Nephron progenitor cell (in vitro differentiated cells): ENCODE data around the gene IGHMBP2.

Experiments used
- DNase-seq: peaks from one replicate; pipeline ENCODE4 v3.0.0; 2021
- H3K27ac Mint-ChIP-seq: 2 replicates; pipeline ENCODE4 v1.8.0; 2021; ENCODE audit warnings: mild to moderate bottlenecking, moderate library complexity, mixed read lengths
- H3K27me3 Mint-ChIP-seq: 2 replicates; pipeline ENCODE4 v1.8.0; 2021; ENCODE audit warnings: mild to moderate bottlenecking, low read depth, mixed read lengths; ENCODE audit not compliant: poor library complexity
- H3K36me3 Mint-ChIP-seq: 2 replicates; pipeline ENCODE4 v1.8.0; 2021; ENCODE audit warnings: low read depth, mixed read lengths
- H3K4me1 Mint-ChIP-seq: 2 replicates; pipeline ENCODE4 v1.8.0; 2021; ENCODE audit warnings: mixed read lengths
- H3K4me3 Mint-ChIP-seq: 2 replicates; pipeline ENCODE4 v1.8.0; 2021; ENCODE audit warnings: mild to moderate bottlenecking, moderate library complexity, mixed read lengths
- H3K9me3 Mint-ChIP-seq: 2 replicates; pipeline ENCODE4 v1.8.0; 2021; ENCODE audit warnings: mild to moderate bottlenecking, moderate library complexity, mixed read lengths
- TF ChIP-seq, protein P1 (sequence below): fragments of 200-600 bp; sonication (generic); IDR thresholded peaks from 2 replicates; pipeline ENCODE4 v1.5.0; 2021; ENCODE audit warnings: antibody characterized with exemption

The IGHMBP2 gene

DNA sequence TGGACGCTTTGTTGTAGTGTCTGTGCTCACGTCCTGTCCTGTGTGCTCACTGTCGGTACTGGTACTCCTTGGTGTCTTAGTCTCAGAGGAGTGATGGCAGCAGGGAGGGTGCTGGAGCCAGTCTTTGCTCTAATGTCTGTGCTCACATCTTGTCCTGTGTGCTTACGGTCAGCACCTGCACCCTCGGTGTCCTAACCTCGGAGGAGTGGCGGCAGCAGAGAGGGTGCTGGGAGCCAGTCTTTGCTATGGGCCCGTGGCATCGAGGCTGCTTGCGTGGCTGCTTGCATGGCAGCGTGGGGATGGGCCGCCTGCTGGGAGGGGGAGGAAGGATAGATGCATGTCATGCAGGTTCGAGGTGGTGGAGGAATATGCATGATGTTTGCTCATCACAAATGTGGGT, 12.7 kb downstream of the IGHMBP2 start:
- Mint-ChIP-seq H3K4me3 (no peak overlapping the region), H3K27me3 (no peaks in the 10 kb centered on the region), H3K9me3 (no peaks in the 10 kb centered on the region), H3K4me1 (no peaks in the 10 kb centered on the region), H3K27ac (no peak overlapping the region), H3K36me3 (peaks cover 65% of the 10 kb centered on the region)
- no peak for DNase-seq
- TF ChIP-seq, protein P1, sequence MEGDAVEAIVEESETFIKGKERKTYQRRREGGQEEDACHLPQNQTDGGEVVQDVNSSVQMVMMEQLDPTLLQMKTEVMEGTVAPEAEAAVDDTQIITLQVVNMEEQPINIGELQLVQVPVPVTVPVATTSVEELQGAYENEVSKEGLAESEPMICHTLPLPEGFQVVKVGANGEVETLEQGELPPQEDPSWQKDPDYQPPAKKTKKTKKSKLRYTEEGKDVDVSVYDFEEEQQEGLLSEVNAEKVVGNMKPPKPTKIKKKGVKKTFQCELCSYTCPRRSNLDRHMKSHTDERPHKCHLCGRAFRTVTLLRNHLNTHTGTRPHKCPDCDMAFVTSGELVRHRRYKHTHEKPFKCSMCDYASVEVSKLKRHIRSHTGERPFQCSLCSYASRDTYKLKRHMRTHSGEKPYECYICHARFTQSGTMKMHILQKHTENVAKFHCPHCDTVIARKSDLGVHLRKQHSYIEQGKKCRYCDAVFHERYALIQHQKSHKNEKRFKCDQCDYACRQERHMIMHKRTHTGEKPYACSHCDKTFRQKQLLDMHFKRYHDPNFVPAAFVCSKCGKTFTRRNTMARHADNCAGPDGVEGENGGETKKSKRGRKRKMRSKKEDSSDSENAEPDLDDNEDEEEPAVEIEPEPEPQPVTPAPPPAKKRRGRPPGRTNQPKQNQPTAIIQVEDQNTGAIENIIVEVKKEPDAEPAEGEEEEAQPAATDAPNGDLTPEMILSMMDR, result no peak

- Mint-ChIP-seq H3K4me3 (no peak overlapping the region), H3K36me3 (peaks cover 100% of the 10 kb centered on the region), H3K4me1 (no peaks in the 10 kb centered on the region), H3K27me3 (no peaks in the 10 kb centered on the region), H3K9me3 (peaks cover 50% of the 10 kb centered on the region), H3K27ac (no peak overlapping the region)
- TF ChIP-seq, protein P1, result no peak
- DNase-seq, result no peak
Observed at GRCh38 chr11:68923614-68924013, 19.9 kb downstream of the IGHMBP2 start.

DNA sequence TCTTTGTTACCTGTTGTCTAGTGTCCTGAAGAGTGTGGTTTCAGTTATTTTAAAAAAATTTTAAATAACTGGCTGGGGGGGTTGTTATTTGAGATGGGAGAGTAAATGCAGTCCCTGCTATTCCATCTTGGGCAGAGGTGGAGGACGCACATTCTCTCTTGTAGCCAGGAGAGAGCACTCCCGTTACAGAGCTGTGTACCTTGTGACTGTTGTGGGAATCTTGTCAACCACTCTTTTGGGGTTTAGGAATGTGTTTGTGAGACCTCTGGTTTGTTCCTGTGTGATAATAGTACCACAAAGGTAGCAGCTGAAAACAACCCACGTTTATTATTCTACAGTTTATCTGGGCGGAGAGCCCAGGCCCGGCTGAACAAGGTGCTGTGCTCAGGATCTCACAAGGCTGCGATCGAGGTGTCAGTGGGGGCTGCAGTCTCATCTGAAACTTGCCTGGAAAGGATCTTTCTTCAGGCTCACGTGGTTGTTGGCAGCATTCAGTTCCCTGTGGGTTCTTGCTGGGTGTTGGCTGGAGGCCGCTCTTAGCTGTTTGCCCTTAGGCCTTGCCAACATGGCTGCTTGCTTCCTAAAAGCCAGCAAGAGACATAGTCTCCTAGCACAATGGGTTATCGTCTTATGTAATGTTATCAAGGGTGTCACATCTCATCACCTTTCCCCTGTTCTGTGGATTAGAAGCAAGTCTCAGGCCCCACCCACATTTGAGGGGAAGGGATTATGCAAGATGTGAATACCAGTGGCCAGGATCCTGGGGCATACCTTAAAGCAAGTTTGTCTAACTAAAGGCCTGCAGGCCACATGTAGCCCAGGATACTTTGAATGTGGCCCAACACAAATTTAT, 20.6 kb downstream of the IGHMBP2 start:
- no peaks in the 10 kb centered on the region for H3K27me3 Mint-ChIP-seq
- H3K4me3 Mint-ChIP-seq, result no peak overlapping the region
- peaks cover 97% of the 10 kb centered on the region for H3K36me3 Mint-ChIP-seq
- no peaks in the 10 kb centered on the region for H3K4me1 Mint-ChIP-seq
- no peak overlapping the region for H3K27ac Mint-ChIP-seq
- TF ChIP-seq, protein P1, result no peak
- H3K9me3 Mint-ChIP-seq, result peaks cover 50% of the 10 kb centered on the region
- DNase-seq, result no peak

- peaks cover 50% of the 10 kb centered on the region for H3K9me3 Mint-ChIP-seq
- H3K27ac Mint-ChIP-seq, result no peak overlapping the region
- H3K27me3 Mint-ChIP-seq, result no peaks in the 10 kb centered on the region
- no peak overlapping the region for H3K4me3 Mint-ChIP-seq
- H3K36me3 Mint-ChIP-seq, result peaks cover 96% of the 10 kb centered on the region
- TF ChIP-seq, protein P1, result no peak
- H3K4me1 Mint-ChIP-seq, result no peaks in the 10 kb centered on the region
- no peak for DNase-seq
Observed at GRCh38 chr11:68925611-68926010, 21.9 kb downstream of the IGHMBP2 start.

DNA sequence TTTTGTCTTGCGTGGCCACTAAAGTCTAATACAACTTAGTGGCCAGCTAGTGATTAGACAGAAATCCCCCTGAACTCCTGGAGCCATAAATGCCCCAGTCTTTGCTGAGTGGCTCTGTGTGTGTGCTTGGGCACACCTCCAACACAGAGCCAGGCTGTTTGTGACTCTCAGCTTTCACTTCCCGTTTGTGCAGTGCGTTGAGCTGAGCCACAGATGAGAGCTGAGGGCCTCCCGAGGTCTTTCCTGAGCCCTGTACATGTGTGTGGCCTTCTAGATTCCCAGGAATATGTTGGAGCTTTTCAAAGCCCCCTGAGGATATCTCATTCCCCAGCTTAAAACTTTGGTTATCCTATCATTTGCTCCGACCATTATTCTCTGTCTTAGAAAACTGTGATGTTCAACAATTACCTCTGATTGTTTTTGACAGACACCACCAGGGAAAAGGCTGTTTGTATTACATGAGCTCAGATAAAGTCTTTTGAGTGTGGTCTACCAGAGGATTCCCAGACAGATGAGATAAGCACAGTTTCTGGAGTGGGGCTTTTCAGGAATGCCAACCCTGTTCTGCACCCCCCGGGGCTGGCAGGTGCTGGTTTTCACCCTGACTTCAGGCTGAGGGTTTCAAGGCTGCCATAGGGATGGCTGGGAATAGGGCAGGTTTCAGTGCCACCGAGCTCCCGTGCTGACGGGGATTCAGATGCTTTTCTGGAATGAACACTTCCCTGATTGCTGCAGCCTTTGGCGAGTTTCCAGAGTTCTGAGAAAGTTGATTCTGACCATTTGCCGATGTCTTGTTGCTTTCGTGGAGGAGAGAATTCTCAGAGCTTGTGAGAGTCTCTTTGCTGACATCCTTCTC, 23.8 kb downstream of the IGHMBP2 start:
- TF ChIP-seq, protein P1, result no peak
- Mint-ChIP-seq H3K36me3 (peaks cover 84% of the 10 kb centered on the region), H3K9me3 (peaks cover 50% of the 10 kb centered on the region), H3K4me3 (no peak overlapping the region), H3K4me1 (no peaks in the 10 kb centered on the region), H3K27ac (peak overlapping the region; percentile 68), H3K27me3 (no peaks in the 10 kb centered on the region)
- no peak for DNase-seq
